ENCODE results near the gene GYG1.

GYG1 gene

DNA sequence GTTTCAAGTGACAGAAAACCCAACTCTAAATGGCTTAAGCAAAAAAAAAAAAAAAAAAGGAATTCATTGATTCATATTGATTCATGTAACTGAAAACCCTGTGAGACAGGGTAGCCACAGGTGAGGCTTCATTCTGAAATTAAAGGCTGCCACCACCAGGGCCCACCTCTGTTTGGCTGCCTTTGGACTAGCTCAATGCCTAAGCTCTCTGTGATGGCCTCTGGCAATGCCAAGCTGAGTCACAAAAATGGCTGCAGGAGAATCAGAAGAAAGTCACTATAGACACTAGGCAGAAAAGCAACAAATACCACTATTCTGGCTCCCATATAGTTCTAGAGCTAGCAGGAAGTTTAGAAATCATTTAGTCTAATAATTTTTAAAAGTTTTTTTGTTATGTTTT, 38.2 kb upstream of the GYG1 start:
- TF ChIP-seq, protein P1, sequence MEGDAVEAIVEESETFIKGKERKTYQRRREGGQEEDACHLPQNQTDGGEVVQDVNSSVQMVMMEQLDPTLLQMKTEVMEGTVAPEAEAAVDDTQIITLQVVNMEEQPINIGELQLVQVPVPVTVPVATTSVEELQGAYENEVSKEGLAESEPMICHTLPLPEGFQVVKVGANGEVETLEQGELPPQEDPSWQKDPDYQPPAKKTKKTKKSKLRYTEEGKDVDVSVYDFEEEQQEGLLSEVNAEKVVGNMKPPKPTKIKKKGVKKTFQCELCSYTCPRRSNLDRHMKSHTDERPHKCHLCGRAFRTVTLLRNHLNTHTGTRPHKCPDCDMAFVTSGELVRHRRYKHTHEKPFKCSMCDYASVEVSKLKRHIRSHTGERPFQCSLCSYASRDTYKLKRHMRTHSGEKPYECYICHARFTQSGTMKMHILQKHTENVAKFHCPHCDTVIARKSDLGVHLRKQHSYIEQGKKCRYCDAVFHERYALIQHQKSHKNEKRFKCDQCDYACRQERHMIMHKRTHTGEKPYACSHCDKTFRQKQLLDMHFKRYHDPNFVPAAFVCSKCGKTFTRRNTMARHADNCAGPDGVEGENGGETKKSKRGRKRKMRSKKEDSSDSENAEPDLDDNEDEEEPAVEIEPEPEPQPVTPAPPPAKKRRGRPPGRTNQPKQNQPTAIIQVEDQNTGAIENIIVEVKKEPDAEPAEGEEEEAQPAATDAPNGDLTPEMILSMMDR (conservative IDR thresholded peaks at IDR 0.05), result no peak
- H3K27ac ChIP-seq, result peak overlapping the region; percentile 60

DNA sequence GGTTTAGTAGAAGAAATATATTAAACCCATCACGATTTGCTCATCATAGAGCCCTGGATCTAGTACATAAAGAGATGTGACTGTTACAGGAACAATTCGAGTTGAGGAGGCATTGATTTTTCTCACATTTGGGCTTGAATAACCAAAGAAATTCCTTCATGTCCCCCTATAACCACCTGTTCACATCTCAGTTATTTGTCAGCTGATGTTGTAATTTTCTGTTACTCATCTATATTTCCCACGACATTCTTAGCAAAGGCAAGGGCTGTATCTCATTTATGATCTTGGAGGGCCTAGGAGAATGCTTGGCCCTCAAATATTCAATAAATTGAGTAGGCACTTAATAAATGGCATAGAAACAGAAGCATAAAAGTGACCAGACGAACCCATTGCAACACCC, 36.4 kb upstream of the GYG1 start:
- TF ChIP-seq, protein P1 (conservative IDR thresholded peaks at IDR 0.05), result no peak
- H3K27ac ChIP-seq, result no peak overlapping the region

DNA sequence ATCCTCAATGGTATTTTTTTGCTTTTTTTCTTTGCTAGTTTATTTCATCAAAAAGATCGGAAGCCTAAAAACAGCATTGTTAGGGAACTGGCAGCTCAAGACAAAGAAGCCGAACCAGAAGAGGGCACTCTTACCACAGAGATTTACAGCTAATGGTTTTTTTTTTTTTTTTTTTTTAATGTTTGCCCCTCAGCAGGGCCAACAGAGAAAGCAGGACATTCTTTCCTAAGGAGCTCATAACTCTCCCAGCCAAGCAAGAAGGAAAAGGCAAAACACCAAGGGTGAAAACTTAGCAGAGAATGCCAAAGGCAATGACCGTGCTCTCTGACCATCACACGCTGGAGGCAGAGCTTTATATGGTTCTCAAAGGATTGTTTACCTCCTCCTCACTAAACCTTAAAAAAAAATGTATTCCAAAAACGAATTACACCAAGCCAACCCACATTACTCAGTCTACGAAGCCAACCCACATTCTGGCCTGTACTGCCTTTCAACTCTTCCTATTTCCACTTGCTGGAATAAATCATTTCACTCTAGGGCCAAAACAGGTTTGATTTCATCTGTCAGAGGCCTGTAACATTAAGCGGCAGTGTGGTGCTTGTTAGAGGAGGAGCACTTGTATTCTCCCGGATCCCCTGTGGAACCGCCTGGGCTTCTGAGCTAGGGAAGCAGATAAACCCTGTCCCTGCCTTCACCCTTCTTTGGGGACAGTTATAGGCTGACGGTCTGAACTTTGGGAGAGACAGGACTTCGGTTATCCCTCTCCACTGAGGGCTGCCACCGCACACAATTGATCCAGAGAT, 35.6 kb upstream of the GYG1 start:
- TF ChIP-seq, protein P1 (conservative IDR thresholded peaks at IDR 0.05), result peak; percentile 73
- peak overlapping the region; percentile 70 for H3K27ac ChIP-seq

DNA sequence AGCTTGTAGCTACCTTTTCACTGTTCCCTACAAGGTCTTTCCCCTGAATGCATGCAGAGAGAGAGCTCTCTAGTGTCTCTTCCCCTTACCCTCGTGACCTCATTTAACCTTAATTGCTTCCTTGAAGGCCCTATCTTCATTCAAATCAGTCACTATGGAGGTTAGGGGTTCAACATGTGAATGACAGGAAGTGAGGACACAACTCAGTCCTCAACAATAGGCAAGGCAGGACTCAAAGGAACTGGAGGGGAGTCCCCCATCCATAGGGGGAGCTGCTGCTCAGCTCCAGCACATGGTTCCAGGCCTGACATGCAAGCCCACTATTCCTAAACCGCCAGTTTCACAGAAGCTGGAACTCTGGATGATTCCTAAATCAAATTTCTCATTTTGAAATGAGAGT, 33.8 kb upstream of the GYG1 start:
- H3K27ac ChIP-seq, result no peak overlapping the region
- TF ChIP-seq, protein P1 (conservative IDR thresholded peaks at IDR 0.05), result peak; percentile 32; the same call in 1 of the 2 replicates

DNA sequence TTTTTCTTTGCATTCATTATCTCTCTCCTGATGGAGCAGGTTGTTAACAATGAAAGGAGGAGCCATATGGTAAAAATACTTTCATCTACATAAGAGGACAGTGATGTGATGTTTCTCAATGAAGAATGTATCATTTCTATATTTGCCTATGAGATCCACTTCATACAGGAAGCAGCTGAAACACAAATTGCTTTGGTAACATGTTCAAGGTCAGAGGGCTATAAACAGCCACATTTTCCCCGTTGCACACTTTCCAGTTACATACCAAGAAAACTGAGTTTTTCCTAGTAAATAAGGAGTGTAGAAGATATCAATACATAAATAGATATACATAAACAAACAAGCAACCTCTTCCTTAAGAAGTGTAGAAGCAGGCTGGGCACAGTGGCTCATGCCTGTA, 32.6 kb upstream of the GYG1 start:
- H3K27ac ChIP-seq, result no peak overlapping the region
- TF ChIP-seq, protein P1 (conservative IDR thresholded peaks at IDR 0.05), result no peak

DNA sequence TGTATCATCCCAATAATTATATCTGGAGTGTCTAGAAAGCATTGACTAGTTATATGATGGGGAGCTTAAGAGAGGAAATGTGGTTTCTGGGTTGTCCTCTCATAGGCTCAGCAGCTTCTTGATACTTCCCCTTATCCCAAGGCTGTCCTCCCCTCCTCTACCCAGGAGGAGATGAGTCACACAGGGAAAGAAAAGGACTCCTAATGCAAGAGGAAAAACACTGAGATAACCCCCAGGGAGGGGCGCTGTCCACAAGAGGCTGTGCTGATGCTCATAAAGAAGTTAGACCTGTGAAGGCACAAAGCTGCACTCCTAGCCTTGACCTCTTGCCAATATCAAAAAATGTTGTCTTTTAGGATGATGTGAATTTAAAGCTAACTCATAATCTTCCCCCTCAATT, 28.8 kb upstream of the GYG1 start:
- TF ChIP-seq, protein P1 (conservative IDR thresholded peaks at IDR 0.05), result no peak
- H3K27ac ChIP-seq, result no peak overlapping the region

DNA sequence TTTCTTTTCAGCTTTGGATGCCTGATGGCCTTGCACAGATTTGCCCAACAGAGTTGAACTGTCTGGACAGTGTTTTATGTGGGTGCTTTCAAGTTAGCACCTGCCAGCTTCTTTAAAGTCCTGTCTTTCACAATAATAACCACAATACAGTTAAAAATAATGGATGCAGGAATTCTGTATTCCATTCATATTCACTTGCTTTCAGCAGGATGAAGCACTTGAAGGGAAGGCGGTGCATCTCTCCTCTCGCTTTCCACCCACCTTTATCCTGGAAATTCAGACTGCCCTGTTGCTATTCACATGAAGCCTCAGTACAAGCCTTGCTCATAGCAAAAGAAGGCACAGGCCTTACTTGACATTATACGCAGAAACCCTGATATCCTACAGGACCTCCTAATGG, 26.5 kb upstream of the GYG1 start:
- TF ChIP-seq, protein P1 (conservative IDR thresholded peaks at IDR 0.05), result no peak
- H3K27ac ChIP-seq, result no peak overlapping the region

All from VCaP (cell line).